Measurements from ENCODE around the gene ATP5F1A.

Gene ATP5F1A

GRCh38 chr18:46097801-46098615, at the start of gene ATP5F1A:
TSS of gene ATP5F1A (minus strand) at chr18:46098296. CDS start at chr18:46098231, 65 bp downstream.
- no peak for TF ChIP-seq CTCF (IDR thresholded peaks at IDR 0.05)

- TF ChIP-seq CTCF (IDR thresholded peaks at IDR 0.05): no peak
Measured at GRCh38 chr18:46141199-46141598, 43.1 kb upstream of the ATP5F1A start.

DNA sequence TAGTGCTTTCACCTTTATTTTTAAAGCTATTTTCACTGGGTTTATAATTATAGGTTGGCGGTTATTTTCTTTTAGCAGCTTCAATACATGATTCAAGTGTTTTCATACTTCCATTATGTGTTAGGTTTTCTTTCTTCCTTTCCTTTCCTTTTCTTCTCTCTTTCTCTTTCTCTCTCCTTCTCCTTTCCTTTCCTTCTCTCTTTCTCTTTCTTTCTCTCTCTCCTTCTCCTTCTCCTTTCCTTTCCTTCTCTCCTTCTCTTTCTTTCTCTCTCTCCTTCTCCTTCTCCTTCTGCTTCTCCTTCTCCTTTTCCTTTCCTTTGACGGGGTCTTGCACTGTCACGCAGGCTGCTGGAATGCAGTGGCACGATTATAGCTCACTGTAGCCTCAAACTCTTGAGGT, 42.1 kb upstream of the ATP5F1A start:
- TF ChIP-seq CTCF (IDR thresholded peaks at IDR 0.05): no peak

DNA sequence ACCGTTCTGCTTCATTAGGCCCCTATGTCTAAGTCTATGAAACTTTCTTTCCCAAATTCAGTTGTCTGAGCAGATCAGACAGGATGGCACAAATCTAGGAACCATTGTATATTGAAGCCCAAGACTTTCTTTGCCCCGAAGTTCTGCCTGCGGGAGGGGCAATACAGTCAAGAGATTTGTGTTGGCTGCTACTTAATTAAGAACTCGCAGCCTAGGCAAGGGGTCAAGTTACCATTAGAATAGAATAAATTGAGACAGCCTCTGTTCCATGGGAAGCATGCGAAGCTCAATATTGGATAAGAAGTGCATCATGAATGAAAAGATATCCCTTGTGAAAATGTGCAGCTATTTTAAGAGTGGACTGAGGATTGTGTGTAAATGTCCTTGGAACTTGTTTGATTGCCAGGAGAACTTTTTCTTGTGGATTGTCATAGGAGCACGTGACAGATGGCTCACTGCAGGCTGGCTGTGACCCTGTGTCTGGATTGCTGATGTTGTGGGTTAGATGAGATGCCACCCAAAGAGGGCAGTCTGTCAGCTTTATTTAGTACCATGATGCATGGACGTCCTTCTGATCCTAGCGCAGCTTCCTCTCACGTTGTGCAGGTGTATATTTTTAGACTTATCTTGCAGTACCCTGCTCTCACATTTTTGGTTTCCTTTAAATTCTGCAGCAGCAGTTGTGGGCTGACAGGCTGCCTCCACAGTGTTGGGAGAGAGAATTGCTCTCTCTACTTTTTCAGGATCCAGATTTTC, 37.0 kb upstream of the ATP5F1A start:
- no peak for TF ChIP-seq CTCF (IDR thresholded peaks at IDR 0.05)

GRCh38 chr18:46133534-46133933, 35.4 kb upstream of the ATP5F1A start:
- no peak for TF ChIP-seq CTCF (IDR thresholded peaks at IDR 0.05)

- TF ChIP-seq CTCF (IDR thresholded peaks at IDR 0.05): no peak
Measured at GRCh38 chr18:46130061-46130460, 32.0 kb upstream of the ATP5F1A start.

DNA sequence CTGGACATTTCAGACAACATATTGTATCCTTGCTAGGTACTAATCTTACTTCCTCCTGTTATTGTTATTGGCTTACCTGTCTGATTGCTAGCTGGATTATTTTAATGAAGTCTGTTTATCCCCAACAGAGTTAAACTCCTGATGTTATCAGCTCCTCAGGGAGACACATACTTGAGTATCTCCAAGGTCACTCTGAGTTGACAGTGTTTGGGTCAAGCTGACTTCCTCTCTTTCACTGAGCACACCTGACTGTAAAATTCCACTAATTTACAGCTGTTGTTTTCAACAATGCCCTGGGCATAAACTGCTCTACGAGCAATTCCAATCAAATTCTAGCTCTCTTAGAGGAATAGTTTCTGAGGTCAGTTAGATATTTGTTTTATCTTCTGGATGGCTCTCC, 15.7 kb upstream of the ATP5F1A start:
- no peak for TF ChIP-seq CTCF (IDR thresholded peaks at IDR 0.05)
